ENCODE results near the gene PUDP. TPM values are rescaled to one million over a fixed set of nuclear protein-coding genes. Genes with fewer than 3 reads are reported as not detected.
"Not testable (repeated sequence)": the region's sequence is repeated elsewhere in the genome, so short reads cannot be mapped to it uniquely, and the experiment has no call there.

The PUDP gene
- total RNA-seq: 7.7 TPM

GRCh38 chrX:7147978-7148854 is at the start of gene PUDP:
Gene PUDP, minus strand, starts transcription at chrX:7148153. Its CDS starts 40 bp downstream, at chrX:7148113.
- peak; percentile 77 for DNase-seq

DNA sequence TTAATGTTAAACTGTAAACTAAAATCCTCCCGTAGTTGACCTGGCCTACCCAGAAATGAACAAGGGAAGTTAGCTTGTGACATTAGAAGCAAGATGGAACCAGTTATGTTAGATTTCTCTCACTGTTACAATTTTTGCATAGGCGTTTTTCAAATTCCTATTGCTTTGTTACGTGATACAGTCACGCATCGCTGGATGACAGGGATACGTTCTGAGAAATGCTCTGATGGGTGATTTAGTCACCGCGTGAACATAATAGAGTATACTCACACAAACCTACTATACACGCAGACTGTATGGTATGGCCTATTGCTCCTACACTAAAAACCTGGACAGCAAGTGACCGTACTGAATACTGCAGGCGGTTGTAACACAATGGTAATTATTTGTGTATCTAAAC is 46.7 kb upstream of the PUDP start:
- no peak for DNase-seq

GRCh38 chrX:7192871-7193270 is 44.9 kb upstream of the PUDP start:
- DNase-seq: no peak

- no peak for DNase-seq
Measured at GRCh38 chrX:7191681-7192110, 43.7 kb upstream of the PUDP start.

DNA sequence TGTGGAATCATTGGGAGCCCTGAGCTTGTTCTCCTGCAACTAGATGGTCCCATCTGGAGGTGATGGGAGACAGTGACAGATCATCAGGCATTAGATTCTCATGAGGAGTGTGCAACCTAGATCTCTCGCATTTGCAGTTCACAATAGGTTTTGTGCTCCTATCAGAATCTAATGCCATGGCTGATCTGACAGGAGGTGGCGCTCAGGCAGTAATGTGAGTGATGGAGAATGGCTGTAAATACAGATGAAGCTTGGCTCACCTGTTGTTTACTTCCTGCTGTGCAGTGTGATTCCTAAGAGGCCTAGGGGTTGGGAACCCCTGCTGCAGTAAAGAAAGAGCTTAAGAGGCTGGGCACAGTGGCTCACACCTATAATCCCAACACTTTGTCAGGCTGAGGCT is 42.2 kb upstream of the PUDP start:
- no peak for DNase-seq

GRCh38 chrX:7188672-7189071 is 40.7 kb upstream of the PUDP start:
- DNase-seq: no peak

DNA sequence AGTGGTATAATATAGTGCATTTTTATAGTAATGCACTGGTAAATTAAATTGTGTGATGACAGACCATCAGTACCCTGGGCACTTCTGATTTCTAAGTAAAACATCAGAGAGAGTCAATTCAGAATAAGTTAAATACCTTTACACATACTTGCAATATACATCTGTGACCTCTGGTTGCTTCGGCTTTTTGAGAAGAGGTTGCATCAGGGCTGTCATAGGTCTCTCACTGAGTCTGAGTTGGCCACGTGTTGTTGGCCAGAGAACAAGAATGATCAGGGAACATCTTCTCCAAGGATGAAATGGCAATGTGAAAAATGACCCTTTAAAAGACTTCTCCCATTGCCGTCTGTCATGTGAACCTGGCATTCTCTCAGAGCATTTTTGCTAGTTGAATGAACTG is 36.9 kb upstream of the PUDP start:
- no peak for DNase-seq

- DNase-seq: no peak
Measured at GRCh38 chrX:7179446-7179845, 31.5 kb upstream of the PUDP start.

DNA sequence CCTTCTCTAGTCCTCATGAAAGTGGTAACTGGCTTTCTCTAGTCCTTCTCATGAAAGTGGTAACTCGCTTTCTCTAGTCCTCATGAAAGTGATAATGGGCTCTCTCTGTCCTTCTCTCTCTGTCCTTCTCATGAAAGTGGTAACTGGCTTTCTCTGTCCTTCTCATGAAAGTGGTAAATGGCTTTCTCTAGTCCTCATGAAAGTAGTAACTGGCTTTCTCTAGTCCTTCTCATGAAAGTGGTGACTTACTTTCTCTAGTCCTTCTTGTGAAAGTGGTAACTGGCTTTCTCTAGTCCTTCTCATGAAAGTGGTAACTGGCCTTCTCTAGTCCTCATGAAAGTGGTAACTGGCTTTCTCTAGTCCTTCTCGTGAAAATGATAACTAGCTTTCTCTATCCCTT is 30.9 kb upstream of the PUDP start:
- DNase-seq: not testable (repeated sequence)

GRCh38 chrX:7170898-7171297 is 22.9 kb upstream of the PUDP start:
- no peak for DNase-seq

- DNase-seq: no peak
Measured at GRCh38 chrX:7169627-7170026, 21.7 kb upstream of the PUDP start.

GRCh38 chrX:7168371-7168770 is 20.4 kb upstream of the PUDP start:
- no peak for DNase-seq

DNA sequence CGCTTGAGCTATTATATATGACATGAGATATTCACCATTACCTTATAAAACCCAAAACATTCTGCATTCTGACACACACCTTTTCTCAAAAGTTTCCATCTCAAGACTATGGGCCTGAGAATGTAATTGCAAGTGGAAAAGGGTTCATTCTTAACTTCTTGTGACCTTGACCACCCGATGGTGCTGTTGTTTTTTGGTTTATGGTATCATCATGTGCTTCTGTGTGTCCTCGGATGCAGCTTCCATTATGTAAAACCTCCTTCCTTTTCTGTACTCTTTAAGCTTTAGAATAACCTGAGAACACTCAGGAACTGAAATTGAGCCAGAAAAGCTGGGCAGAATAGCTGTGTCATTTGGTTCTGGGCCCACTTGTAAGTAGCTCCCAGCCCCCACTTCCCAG is 16.2 kb upstream of the PUDP start:
- DNase-seq: no peak

DNA sequence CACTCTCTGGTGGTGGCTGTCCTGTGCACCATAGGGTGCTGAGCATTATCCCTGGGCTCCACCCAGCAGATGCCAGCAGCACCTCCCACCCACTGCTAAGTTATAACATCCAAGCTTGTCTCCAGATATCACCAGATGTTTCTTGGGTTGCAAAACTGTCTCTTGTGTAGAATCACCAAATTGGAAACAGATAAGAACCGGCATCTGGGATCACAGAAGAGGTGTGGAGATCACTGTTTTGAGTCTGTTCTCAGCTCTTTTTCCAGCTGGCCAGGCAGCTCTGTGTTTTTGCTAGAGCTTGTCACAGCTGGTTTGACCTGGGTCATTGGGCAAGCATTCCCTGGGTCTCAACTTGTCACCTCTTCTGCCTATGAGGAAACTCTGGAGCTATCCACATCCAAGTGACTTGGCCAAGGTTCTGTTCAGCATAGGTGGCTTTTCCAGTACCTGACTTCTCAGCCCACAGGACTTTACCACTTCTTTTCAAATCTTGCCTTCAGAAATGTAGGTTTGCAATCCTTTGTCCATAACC is 15.3 kb upstream of the PUDP start:
- no peak for DNase-seq

DNA sequence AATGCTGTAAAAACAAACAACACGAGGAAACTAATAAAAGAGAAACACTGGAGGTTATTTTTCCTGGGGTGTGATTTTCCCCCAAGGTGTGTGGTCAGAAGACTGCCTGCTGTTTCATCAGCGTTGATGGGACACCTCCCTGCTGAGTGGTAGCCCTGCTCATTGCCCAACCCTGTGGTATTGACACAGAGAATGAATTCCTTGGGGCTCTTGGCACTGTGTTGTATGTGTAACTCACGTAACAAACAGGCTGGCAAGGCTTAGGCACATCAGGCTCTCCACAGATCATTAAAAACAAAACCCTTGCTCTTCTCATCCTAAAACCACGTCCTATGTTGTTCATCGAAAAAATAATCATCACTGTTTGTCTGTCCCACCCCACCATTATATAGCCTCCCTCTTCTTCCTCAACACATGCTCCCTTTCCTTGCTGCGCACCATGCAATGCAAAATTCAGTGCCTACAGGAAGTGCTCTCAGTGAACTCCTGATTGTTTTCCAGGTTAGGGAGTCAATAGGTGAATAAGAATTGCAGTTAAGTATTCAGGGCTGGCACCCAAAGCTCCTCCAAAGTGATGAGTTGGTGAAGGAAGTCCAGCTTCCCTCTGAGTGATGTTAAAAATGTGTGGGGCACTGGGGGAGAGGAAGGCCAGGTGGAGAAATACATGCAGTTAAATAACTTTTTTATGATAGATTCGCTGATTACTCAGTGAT is 11.4 kb upstream of the PUDP start:
- DNase-seq: no peak

DNA sequence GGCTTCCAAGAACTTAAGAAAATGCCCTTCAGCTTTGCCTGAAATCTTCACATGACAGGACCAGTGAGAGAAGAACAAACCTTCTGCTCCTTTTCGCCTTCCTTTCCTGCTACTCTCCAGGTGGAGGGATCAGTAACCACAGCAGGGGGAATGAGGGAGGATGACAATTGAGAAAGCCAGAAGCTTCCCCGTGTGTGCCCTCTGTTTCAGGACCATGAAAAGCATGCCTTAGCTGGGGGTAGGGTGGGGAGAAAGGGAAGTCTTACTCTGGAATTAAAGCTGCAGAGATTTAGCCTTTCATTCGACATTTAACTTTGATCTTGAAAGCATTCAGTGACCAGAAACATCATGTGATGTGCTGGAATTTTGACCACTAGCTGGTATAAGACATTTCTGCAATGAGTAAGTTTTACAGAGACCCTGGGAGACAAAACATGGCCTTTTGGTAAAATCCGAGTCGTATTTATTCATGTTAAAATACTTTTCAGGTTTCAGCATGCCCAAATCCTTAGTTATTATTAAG is 10.6 kb upstream of the PUDP start:
- DNase-seq: no peak

DNA sequence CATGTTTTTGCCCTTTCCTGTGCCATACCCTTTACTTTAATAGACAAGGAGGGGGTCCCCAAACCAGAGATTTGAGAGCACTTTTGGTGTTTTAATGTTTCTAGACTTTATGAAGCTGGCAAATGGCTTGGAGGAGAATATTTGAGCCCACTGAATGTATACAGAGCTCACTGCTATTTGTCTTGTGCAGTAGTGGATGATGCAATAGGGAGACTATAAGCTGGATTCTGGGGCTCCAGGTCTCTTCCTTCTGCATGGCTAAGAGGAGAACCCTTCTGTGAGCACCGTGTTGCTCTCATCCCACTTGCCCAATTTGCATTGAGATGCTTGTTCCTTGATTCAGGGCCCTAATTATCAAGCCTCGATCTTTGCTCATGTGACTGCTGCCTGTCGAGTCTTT is 8.9 kb upstream of the PUDP start:
- DNase-seq: no peak

- DNase-seq: no peak
Measured at GRCh38 chrX:7155163-7155562, 7.2 kb upstream of the PUDP start.

GRCh38 chrX:7154041-7154597 is 6.2 kb upstream of the PUDP start:
- no peak for DNase-seq

- no peak for DNase-seq
Measured at GRCh38 chrX:7153231-7153630, 5.3 kb upstream of the PUDP start.

- no peak for DNase-seq
Measured at GRCh38 chrX:7149411-7149810, 1.5 kb upstream of the PUDP start.

DNA sequence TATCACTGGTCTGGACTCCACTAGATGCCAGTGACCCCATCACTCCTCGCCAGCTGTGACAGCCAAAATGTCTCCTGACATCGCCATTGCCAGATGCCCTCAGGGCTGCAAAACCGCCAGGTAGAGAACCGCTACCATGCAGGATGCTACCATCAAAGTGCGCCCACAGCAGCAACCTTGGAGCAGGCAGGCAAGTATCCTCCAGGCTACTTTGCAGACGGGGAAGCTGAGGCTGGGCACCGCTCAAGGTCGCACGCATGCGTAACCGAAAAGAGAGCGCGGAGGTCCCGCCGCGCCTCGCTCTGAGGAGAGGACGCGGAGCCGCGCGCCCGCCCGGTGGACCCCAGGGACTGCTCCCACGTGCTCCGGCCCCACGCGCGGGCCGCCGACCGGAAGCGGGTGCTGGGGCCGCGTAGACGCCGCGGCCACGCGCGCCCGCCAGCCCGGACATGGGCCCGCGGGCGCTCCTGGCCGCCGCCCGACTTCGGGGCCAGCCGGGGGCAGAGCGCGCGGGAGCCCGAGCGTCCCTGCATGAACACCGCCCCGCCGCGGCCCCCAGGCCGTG is 458 bp downstream of the PUDP start, which contains the start of gene STS:
TSS of gene STS (plus strand) at position 300 of the 565 bp plus-strand sequence. CDS start 105,488 bp downstream, outside the sequence.
- no peak for DNase-seq
